ENCODE results near the gene PARP1. TPM values are rescaled to one million over a fixed set of nuclear protein-coding genes. Genes with fewer than 3 reads are reported as not detected.

PARP1 gene
- total RNA-seq, 1 donor from 2014 or later: 313 TPM

DNA sequence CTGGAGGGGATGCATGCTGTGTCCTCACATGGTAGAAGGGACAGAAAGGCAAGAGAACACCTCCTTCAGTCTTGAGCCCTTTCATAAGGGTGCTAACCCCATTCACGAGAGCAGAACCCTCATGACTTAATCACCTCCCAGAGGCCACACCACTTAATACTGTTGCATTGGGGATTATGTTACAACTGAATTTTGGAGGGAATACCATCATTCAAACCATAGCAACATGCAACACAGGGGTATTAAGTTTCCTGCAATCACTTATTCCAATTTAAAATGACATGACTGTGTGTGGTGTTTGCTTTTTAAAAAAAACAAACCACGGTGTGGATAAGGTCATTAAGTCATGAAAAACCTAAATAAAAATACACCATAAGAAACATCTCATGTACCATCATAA is 95.8 kb downstream of the PARP1 start:
- Mint-ChIP-seq H3K36me3 (ENCODE audit: low read depth) (no peaks in the 10 kb centered on the region), H3K4me3 (no peak overlapping the region), H3K27ac (ENCODE audit: unreplicated experiment) (no peak overlapping the region), H3K27me3 (ENCODE audit: low read depth) (peaks cover 5% of the 10 kb centered on the region), H3K4me1 (peaks cover 25% of the 10 kb centered on the region), H3K9me3 (peaks cover 4% of the 10 kb centered on the region)
- DNase-seq (ENCODE audit: low read depth, low spot score): no peak
- no peak for TF ChIP-seq CTCF (conservative IDR thresholded peaks at IDR 0.05)

DNA sequence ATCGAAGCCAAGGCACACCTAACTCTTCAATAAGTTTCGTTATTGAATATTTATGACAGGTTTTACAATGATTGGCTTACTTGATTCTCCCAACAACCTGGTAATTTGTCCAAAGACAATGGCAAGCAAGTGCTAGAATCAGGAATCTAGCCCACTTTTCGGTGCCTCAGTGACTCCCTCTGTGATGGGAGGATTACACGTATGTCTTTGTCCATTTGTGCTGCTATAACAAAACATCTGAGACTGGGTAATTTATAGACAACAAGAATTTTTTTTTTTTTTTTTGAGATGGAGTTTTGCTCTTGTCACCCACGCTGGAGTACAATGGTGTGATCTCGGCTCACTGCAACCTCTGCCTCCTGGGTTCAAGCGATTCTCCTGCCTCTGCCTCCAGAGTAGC is 96.5 kb downstream of the PARP1 start:
- no peaks in the 10 kb centered on the region for H3K36me3 Mint-ChIP-seq (ENCODE audit: low read depth)
- peaks cover 4% of the 10 kb centered on the region for H3K9me3 Mint-ChIP-seq
- peak overlapping the region; percentile 78 for H3K4me3 Mint-ChIP-seq
- H3K4me1 Mint-ChIP-seq: peaks cover 25% of the 10 kb centered on the region
- no peak for DNase-seq (ENCODE audit: low read depth, low spot score)
- peaks cover 3% of the 10 kb centered on the region for H3K27me3 Mint-ChIP-seq (ENCODE audit: low read depth)
- no peak for TF ChIP-seq CTCF (conservative IDR thresholded peaks at IDR 0.05)
- no peak overlapping the region for H3K27ac Mint-ChIP-seq (ENCODE audit: unreplicated experiment)

Other genes starting within 250 kb of the PARP1 start
- 22.1 and 24.1 TPM in 2 replicates for gene ACBD3, start 221.4 kb downstream of the PARP1 start, total RNA-seq
- gene MIXL1, start 184.4 kb downstream of the PARP1 start, total RNA-seq: 0.37 and 0.41 TPM in 2 replicates
- gene LIN9, start 98.9 kb downstream of the PARP1 start, total RNA-seq: 14.0 and 14.8 TPM in 2 replicates
- gene STUM, start 140.7 kb upstream of the PARP1 start, total RNA-seq: 0.86 and 1.1 TPM in 2 replicates

Measured in neural crest cell (in vitro differentiated cells).